Measurements from ENCODE around the gene VWA5A.

VWA5A gene

DNA sequence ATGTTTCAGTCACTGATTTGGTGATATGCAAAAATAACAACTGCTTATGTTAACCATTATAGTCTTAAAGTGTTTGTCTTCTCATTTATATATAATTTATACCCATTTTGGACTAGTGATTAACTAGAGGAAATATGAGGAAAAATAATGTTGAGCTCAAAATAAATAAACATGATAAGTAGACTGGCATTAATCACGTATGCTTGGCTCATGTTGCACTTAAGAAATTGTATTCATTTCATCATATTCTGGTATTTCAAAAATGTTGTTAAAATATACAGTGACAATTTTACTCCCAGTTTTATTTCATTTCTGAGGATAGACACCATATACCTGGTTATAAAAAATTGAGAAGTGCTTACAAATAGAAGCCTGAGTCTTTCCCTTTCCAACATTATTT is 64.1 kb downstream of the VWA5A start:
- Histone ChIP-seq H3K9ac (ENCODE audit: insufficient read length, low read depth) (no peak overlapping the region), H3K36me3 (ENCODE audit: insufficient read depth, insufficient read length, low read length) (no peaks in the 10 kb centered on the region), H3K9me3 (ENCODE audit: insufficient read depth, low read length) (peaks cover 5% of the 10 kb centered on the region; the same call in 1 of the 2 replicates), H3K4me3 (ENCODE audit: insufficient read length, low read depth) (no peak overlapping the region), H3K4me1 (ENCODE audit: insufficient read depth, insufficient read length) (no peaks in the 10 kb centered on the region), H3K27me3 (ENCODE audit: insufficient read depth, insufficient read length) (no peaks in the 10 kb centered on the region)
- no peak for DNase-seq (ENCODE audit: low read depth, low spot score)
- TF ChIP-seq SUZ12 (IDR thresholded peaks at IDR 0.05; ENCODE audit: extremely low read depth, insufficient read depth, insufficient read length) (no peak), YY1 (IDR thresholded peaks at IDR 0.05; ENCODE audit: insufficient read depth, insufficient read length) (no peak)

- Histone ChIP-seq H3K9me3 (ENCODE audit: insufficient read depth, low read length) (peaks cover 5% of the 10 kb centered on the region; the same call in 1 of the 2 replicates), H3K9ac (ENCODE audit: insufficient read length, low read depth) (no peak within 1 kb of the TSS), H3K36me3 (ENCODE audit: insufficient read depth, insufficient read length, low read length) (no peaks in the 10 kb centered on the region), H3K4me3 (ENCODE audit: insufficient read length, low read depth) (no peak within 1 kb of the TSS), H3K4me1 (ENCODE audit: insufficient read depth, insufficient read length) (no peaks in the 10 kb centered on the region), H3K27me3 (ENCODE audit: insufficient read depth, insufficient read length) (no peaks in the 10 kb centered on the region)
- TF ChIP-seq YY1 (IDR thresholded peaks at IDR 0.05; ENCODE audit: insufficient read depth, insufficient read length) (no peak), SUZ12 (IDR thresholded peaks at IDR 0.05; ENCODE audit: extremely low read depth, insufficient read depth, insufficient read length) (no peak), ZNF274 (IDR thresholded peaks at IDR 0.05; ENCODE audit: low read depth, low read length) (no peak)
- no peak for DNase-seq (ENCODE audit: low read depth, low spot score)
Measured at GRCh38 chr11:124183068-124183467, 67.8 kb downstream of the VWA5A start, which contains the start of gene OR10D3. TSS of gene OR10D3 (plus strand) at chr11:124183345. CDS start at chr11:124185270, 1,925 bp downstream.

DNA sequence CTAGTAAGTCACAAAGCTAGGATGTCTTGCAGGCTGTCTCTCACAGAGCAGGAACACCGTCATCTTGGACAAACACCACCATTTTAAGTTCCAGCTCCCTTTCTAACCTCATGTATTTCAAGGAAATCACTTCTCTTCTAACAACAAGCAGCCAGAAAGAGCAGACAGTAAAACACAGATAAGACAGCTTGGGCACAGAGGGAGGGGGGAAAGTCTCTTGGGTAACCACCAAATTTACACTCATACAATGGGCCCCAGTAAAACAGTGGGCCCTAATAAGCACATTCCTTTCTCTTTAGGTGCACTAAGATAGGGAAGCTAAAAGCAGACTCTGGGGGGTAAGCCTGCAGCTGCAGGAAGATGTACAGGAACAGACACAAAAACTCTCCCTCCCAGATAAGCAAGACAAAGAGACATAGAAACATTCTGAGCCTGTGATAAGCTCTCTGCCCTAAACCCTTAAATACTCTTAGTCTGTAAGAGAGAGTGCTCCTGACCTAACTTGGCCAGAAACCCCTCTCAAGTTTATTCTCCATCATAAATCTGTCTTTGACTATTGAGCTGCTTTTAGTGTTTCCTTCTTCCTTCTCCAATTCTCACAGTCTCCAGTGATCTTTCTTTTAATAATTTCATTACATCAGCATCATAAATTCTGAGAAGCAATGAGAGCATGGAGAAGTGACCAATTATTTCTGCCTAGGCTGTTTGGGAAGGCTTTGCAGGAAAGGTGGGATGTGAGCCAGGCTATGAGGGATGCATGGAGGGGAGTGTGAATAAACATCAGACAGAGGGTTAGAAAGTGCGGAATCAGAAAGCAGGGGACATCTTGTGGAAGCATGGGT is 75.3 kb downstream of the VWA5A start:
- H3K4me1 ChIP-seq (ENCODE audit: insufficient read depth, insufficient read length), result peaks cover 6% of the 10 kb centered on the region
- H3K4me3 ChIP-seq (ENCODE audit: insufficient read length, low read depth), result no peak overlapping the region
- no peaks in the 10 kb centered on the region for H3K36me3 ChIP-seq (ENCODE audit: insufficient read depth, insufficient read length, low read length)
- H3K27me3 ChIP-seq (ENCODE audit: insufficient read depth, insufficient read length), result peaks cover 15% of the 10 kb centered on the region
- H3K9me3 ChIP-seq (ENCODE audit: insufficient read depth, low read length), result no peaks in the 10 kb centered on the region
- DNase-seq (ENCODE audit: low read depth, low spot score), result no peak
- no peak overlapping the region for H3K9ac ChIP-seq (ENCODE audit: insufficient read length, low read depth)
- TF ChIP-seq ZNF274 (IDR thresholded peaks at IDR 0.05; ENCODE audit: low read depth, low read length) (no peak), YY1 (IDR thresholded peaks at IDR 0.05; ENCODE audit: insufficient read depth, insufficient read length) (no peak), SUZ12 (IDR thresholded peaks at IDR 0.05; ENCODE audit: extremely low read depth, insufficient read depth, insufficient read length) (no peak)

DNA sequence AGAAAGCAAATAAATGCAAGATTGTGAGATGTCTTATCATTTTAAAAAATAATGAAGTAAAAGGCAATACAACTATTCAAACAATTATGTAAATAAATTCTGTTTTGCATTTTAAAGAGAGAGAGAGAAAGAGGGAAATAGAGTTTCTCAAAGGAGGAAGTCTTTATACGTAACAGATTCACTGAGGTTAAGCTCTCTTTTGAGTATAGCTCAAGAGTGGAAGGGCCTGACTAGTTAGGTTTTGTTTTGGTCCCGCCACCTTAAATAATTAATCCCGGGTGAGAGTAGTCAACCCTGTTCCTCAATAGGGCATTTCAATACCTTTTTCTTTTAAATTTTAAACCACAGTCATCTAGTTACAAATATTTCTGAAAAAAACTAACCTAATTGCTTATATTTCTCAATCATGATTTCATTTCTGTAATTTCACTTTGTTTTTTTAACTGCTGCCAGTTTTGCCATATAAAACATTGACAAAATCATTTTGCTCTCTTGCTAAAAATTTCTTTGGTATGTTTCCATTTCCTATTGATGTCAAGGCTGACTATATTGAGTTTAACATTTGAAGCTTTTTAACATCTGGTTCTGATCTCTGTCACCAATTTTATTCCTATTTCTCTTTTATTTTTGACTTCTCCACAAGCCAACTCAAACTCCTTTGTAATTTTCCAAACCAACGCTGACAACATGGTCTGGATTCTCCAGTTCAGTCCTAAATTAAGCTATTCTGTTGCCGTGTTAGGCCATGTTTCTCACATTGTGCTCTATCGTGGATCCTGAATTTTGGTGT is 78.2 kb downstream of the VWA5A start:
- H3K36me3 ChIP-seq (ENCODE audit: insufficient read depth, insufficient read length, low read length), result no peaks in the 10 kb centered on the region
- TF ChIP-seq SUZ12 (IDR thresholded peaks at IDR 0.05; ENCODE audit: extremely low read depth, insufficient read depth, insufficient read length) (no peak), YY1 (IDR thresholded peaks at IDR 0.05; ENCODE audit: insufficient read depth, insufficient read length) (no peak), ZNF274 (IDR thresholded peaks at IDR 0.05; ENCODE audit: low read depth, low read length) (no peak)
- no peaks in the 10 kb centered on the region for H3K9me3 ChIP-seq (ENCODE audit: insufficient read depth, low read length)
- DNase-seq (ENCODE audit: low read depth, low spot score), result no peak
- peaks cover 15% of the 10 kb centered on the region for H3K27me3 ChIP-seq (ENCODE audit: insufficient read depth, insufficient read length)
- H3K4me1 ChIP-seq (ENCODE audit: insufficient read depth, insufficient read length), result peaks cover 6% of the 10 kb centered on the region
- no peak overlapping the region for H3K9ac ChIP-seq (ENCODE audit: insufficient read length, low read depth)
- no peak overlapping the region for H3K4me3 ChIP-seq (ENCODE audit: insufficient read length, low read depth)

DNA sequence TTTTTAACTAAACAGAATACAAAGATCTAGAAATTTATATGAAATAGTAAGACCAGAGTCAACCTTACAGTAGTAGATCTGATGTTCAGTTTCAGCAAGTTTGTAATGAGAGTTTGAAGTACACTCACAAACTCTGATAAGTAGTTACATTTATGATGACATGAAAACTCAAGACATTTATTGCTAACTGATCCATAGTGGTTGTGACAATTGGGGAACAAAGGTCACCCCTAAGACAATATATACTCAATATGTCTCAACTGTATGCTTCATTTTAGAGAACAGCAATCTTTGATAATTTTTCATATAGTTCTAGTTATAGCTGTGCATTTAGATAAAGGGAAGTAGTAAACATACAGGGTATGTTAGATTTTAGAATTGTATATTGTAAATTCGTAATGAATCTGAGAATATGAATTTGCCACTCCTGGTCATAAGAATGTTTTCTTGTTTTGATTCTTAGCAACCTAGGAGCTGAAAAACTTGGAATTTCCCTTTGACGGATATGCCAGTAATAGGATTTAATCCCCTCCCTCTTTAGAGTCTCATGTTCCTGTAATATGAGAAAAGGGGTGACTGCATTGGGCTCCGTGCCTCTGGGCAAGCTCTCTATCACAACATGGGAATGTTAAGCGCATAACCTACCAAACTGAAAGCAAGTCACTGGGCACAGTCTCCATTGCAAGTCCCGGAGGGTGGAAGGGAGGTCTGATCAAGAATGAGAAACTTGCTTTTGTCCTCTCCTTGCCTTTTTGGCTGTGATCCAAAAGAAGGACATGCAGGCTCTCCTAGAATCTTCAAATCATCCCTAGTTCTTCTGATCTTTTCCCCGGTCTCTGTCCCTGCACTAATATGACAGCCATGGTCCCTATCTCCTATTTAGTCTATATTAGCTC is 79.3 kb downstream of the VWA5A start:
- H3K36me3 ChIP-seq (ENCODE audit: insufficient read depth, insufficient read length, low read length), result no peaks in the 10 kb centered on the region
- no peak overlapping the region for H3K9ac ChIP-seq (ENCODE audit: insufficient read length, low read depth)
- TF ChIP-seq ZNF274 (IDR thresholded peaks at IDR 0.05; ENCODE audit: low read depth, low read length) (no peak), YY1 (IDR thresholded peaks at IDR 0.05; ENCODE audit: insufficient read depth, insufficient read length) (no peak), SUZ12 (IDR thresholded peaks at IDR 0.05; ENCODE audit: extremely low read depth, insufficient read depth, insufficient read length) (no peak)
- peaks cover 6% of the 10 kb centered on the region for H3K4me1 ChIP-seq (ENCODE audit: insufficient read depth, insufficient read length)
- peaks cover 10% of the 10 kb centered on the region for H3K27me3 ChIP-seq (ENCODE audit: insufficient read depth, insufficient read length)
- no peak overlapping the region for H3K4me3 ChIP-seq (ENCODE audit: insufficient read length, low read depth)
- no peaks in the 10 kb centered on the region for H3K9me3 ChIP-seq (ENCODE audit: insufficient read depth, low read length)
- no peak for DNase-seq (ENCODE audit: low read depth, low spot score)

GRCh38 chr11:124195189-124195734 is 80.0 kb downstream of the VWA5A start:
- Histone ChIP-seq H3K9ac (ENCODE audit: insufficient read length, low read depth) (no peak overlapping the region), H3K27me3 (ENCODE audit: insufficient read depth, insufficient read length) (peaks cover 8% of the 10 kb centered on the region), H3K4me1 (ENCODE audit: insufficient read depth, insufficient read length) (peaks cover 2% of the 10 kb centered on the region), H3K4me3 (ENCODE audit: insufficient read length, low read depth) (no peak overlapping the region), H3K36me3 (ENCODE audit: insufficient read depth, insufficient read length, low read length) (no peaks in the 10 kb centered on the region), H3K9me3 (ENCODE audit: insufficient read depth, low read length) (no peaks in the 10 kb centered on the region)
- peak; percentile 56 for DNase-seq (ENCODE audit: low read depth, low spot score)
- TF ChIP-seq ZNF274 (IDR thresholded peaks at IDR 0.05; ENCODE audit: low read depth, low read length), result no peak
- TF ChIP-seq SUZ12 (IDR thresholded peaks at IDR 0.05; ENCODE audit: extremely low read depth, insufficient read depth, insufficient read length), result no peak
- no peak for TF ChIP-seq YY1 (IDR thresholded peaks at IDR 0.05; ENCODE audit: insufficient read depth, insufficient read length)
